Measurements from ENCODE around the gene REG3G. TPM values are rescaled to one million over a fixed set of nuclear protein-coding genes. Genes with fewer than 3 reads are reported as not detected.

REG3G gene
- total and polyA plus RNA-seq, 2 of the 4 experiments (the other 2 are of a cell fraction): not detected

- Histone ChIP-seq H2AK9ac (replicated peaks; ENCODE audit: low read depth, low read length, poor library complexity) (no peak overlapping the region), H2AFZ (replicated peaks; ENCODE audit: low read length, poor library complexity) (no peak overlapping the region), H4K91ac (ENCODE audit: insufficient read depth, low read depth, low read length) (no peak overlapping the region), H3K4me3 (ENCODE audit: insufficient read depth, low read depth, low read length) (no peak overlapping the region), H2BK5ac (ENCODE audit: low read depth, low read length, poor library complexity, severe bottlenecking) (no peak overlapping the region), H2BK15ac (ENCODE audit: low read depth, low read length) (no peak overlapping the region), H3K9me1 (ENCODE audit: insufficient read depth, low read length) (no peaks in the 10 kb centered on the region), H2AK5ac (ENCODE audit: low read depth, low read length) (no peak overlapping the region), H3K36me3 (ENCODE audit: control insufficient read depth, insufficient read depth, low read length) (no peaks in the 10 kb centered on the region), H3K4me1 (ENCODE audit: control insufficient read depth, insufficient read depth, low read length) (no peaks in the 10 kb centered on the region), H3K27me3 (ENCODE audit: control insufficient read depth, insufficient read depth, low read length) (no peaks in the 10 kb centered on the region), H4K5ac (ENCODE audit: low read depth, low read length) (no peak overlapping the region), H3K79me1 (ENCODE audit: low read depth in 1 of 2, low read length in 2 of 2) (no peaks in the 10 kb centered on the region), H3K4me2 (ENCODE audit: low read depth, low read length) (no peak overlapping the region), H3K9ac (ENCODE audit: low read depth, low read length) (no peak overlapping the region), H3K23ac (ENCODE audit: low read depth, low read length) (no peak overlapping the region), H3K56ac (ENCODE audit: extremely low read depth, insufficient read depth, low read length) (no peak overlapping the region), H3K4ac (ENCODE audit: low read depth, low read length) (no peak overlapping the region), H3K18ac (ENCODE audit: low read depth, low read length) (no peak overlapping the region), H4K20me1 (ENCODE audit: insufficient read depth, low read length) (no peaks in the 10 kb centered on the region), H3K27ac (ENCODE audit: insufficient read depth, low read length) (no peak overlapping the region), H4K8ac (ENCODE audit: low read depth in 2 of 2, low read length in 2 of 2) (no peak overlapping the region), H3K14ac (replicated peaks; ENCODE audit: low read depth, low read length) (no peak overlapping the region), H2BK20ac (ENCODE audit: low read depth, low read length) (no peak overlapping the region), H3K9me3 (ENCODE audit: control insufficient read depth, insufficient read depth, low read length) (peaks cover 16% of the 10 kb centered on the region; the same call in 1 of the 2 replicates), H2BK120ac (ENCODE audit: low read depth, low read length) (no peak overlapping the region)
- 67% methylated on average over 1 of the region's 2 CpGs; no CpG with 5 or more reads in 1 of the 2 experiments for WGBS, 2 experiments (ENCODE audit: extremely low coverage in 2 of 2, insufficient read length in 1 of 2)
- in situ Hi-C loops (cut with MboI; ENCODE audit: low sequenced_read_pairs): no loop called here
- no peak for TF ChIP-seq NFE2L2 (IDR thresholded peaks at IDR 0.05; ENCODE audit: low read depth, low read length)
- no peak for TF ChIP-seq RFX5 (IDR thresholded peaks at IDR 0.05; ENCODE audit: low read depth, low read length)
- TF ChIP-seq MAZ (IDR thresholded peaks at IDR 0.05; ENCODE audit: borderline replicate concordance, low read depth, low read length): no peak
- TF ChIP-seq CHD1 (IDR thresholded peaks at IDR 0.05; ENCODE audit: low read depth, low read length): no peak
- no peak for TF ChIP-seq CEBPB (IDR thresholded peaks at IDR 0.05; ENCODE audit: low read depth, low read length)
- no peak for TF ChIP-seq FOS (IDR thresholded peaks at IDR 0.05; ENCODE audit: low read depth, low read length)
- no peak for TF ChIP-seq POLR2A (IDR thresholded peaks at IDR 0.05; ENCODE audit: low read depth, low read length)
- TF ChIP-seq BHLHE40 (IDR thresholded peaks at IDR 0.05; ENCODE audit: low read depth, low read length): no peak
- no peak for TF ChIP-seq MAFK (IDR thresholded peaks at IDR 0.05; ENCODE audit: low read depth, low read length)
- TF ChIP-seq, protein P1, sequence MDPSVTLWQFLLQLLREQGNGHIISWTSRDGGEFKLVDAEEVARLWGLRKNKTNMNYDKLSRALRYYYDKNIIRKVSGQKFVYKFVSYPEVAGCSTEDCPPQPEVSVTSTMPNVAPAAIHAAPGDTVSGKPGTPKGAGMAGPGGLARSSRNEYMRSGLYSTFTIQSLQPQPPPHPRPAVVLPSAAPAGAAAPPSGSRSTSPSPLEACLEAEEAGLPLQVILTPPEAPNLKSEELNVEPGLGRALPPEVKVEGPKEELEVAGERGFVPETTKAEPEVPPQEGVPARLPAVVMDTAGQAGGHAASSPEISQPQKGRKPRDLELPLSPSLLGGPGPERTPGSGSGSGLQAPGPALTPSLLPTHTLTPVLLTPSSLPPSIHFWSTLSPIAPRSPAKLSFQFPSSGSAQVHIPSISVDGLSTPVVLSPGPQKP (IDR thresholded peaks at IDR 0.05; ENCODE audit: borderline replicate concordance, low read depth, low read length): no peak
- TF ChIP-seq, protein P2, sequence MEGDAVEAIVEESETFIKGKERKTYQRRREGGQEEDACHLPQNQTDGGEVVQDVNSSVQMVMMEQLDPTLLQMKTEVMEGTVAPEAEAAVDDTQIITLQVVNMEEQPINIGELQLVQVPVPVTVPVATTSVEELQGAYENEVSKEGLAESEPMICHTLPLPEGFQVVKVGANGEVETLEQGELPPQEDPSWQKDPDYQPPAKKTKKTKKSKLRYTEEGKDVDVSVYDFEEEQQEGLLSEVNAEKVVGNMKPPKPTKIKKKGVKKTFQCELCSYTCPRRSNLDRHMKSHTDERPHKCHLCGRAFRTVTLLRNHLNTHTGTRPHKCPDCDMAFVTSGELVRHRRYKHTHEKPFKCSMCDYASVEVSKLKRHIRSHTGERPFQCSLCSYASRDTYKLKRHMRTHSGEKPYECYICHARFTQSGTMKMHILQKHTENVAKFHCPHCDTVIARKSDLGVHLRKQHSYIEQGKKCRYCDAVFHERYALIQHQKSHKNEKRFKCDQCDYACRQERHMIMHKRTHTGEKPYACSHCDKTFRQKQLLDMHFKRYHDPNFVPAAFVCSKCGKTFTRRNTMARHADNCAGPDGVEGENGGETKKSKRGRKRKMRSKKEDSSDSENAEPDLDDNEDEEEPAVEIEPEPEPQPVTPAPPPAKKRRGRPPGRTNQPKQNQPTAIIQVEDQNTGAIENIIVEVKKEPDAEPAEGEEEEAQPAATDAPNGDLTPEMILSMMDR (conservative IDR thresholded peaks at IDR 0.05; ENCODE audit: low read depth, low read length): no peak
- TF ChIP-seq SMC3 (IDR thresholded peaks at IDR 0.05; ENCODE audit: low read depth, low read length): no peak
- no peak for TF ChIP-seq USF2 (IDR thresholded peaks at IDR 0.05; ENCODE audit: low read depth, low read length)
- no peak for TF ChIP-seq RCOR1 (IDR thresholded peaks at IDR 0.05; ENCODE audit: insufficient replicate concordance, low read length)
- TF ChIP-seq RAD21 (IDR thresholded peaks at IDR 0.05; ENCODE audit: low read length): no peak
- TF ChIP-seq MXI1 (IDR thresholded peaks at IDR 0.05; ENCODE audit: borderline replicate concordance, low read depth, low read length): no peak
- dilution Hi-C loops (cut with HindIII; ENCODE audit: low sequenced_read_pairs, unreplicated experiment): no loop called here
- intact Hi-C loops (cut with micrococcal nuclease): no loop called here
- DNase-seq (no peak), ATAC-seq (ENCODE audit: low read depth) (no peak)
- POLR2A ChIA-PET (ENCODE audit: unreplicated experiment): no interaction called here
- CTCF ChIA-PET: no interaction called here
- BruUV-seq (replicated peaks): no TSS peak
These were observed 16.1 kb upstream of the REG3G start for GRCh38 chr2:79009388-79009787.

All from IMR-90 (cell line).